HG03469 (cell line): ENCODE data around the gene PLXNA1.

Source experiments
- ATAC-seq: cut with Tn5 transposase; IDR thresholded peaks from one replicate; pipeline ENCODE4 v1.9.1; 2021; ENCODE audit warnings: mild to moderate bottlenecking, moderate library complexity, moderate number of reproducible peaks; ENCODE audit not compliant: unreplicated experiment

Gene PLXNA1

GRCh38 chr3:126985132-126985985 lies 2.4 kb downstream of the PLXNA1 start:
- no peak for ATAC-seq

DNA sequence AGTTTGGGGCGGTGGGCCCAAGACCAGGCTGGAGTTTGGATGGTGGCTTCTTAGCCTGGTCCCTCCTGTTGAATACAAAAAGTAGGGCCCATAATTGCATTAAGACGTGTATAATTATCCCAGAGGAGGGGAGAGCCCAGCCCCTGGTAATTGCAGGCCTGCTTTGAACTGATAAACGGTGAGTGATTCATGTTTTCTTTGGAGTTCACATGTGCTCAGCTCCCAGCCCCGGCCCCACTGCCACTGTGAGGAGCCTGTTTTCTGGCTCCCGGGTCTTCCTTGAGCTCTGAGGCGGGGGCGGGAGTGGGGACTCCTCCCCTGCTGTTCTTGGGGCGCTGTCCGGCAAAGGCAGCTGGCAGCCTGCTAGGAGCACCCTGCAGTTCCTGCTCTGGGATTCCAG lies 3.1 kb downstream of the PLXNA1 start:
- ATAC-seq, result no peak

- ATAC-seq, result no peak
Measured at GRCh38 chr3:126987129-126987528, 4.2 kb downstream of the PLXNA1 start.

GRCh38 chr3:126987596-126987995 lies 4.7 kb downstream of the PLXNA1 start:
- ATAC-seq, result no peak

DNA sequence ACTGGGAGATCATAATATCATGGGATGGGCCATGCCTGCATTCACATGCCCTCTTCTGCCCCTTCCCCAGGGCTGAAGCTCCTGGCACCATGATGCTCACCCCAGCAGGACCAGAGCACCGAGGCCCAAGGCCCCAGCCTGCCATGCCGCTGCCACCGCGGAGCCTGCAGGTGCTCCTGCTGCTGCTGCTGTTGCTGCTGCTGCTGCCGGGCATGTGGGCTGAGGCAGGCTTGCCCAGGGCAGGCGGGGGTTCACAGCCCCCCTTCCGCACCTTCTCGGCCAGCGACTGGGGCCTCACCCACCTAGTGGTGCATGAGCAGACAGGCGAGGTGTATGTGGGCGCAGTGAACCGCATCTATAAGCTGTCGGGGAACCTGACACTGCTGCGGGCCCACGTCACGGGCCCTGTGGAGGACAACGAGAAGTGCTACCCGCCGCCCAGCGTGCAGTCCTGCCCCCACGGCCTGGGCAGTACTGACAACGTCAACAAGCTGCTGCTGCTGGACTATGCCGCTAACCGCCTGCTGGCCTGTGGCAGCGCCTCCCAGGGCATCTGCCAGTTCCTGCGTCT lies 5.6 kb downstream of the PLXNA1 start:
- no peak for ATAC-seq

DNA sequence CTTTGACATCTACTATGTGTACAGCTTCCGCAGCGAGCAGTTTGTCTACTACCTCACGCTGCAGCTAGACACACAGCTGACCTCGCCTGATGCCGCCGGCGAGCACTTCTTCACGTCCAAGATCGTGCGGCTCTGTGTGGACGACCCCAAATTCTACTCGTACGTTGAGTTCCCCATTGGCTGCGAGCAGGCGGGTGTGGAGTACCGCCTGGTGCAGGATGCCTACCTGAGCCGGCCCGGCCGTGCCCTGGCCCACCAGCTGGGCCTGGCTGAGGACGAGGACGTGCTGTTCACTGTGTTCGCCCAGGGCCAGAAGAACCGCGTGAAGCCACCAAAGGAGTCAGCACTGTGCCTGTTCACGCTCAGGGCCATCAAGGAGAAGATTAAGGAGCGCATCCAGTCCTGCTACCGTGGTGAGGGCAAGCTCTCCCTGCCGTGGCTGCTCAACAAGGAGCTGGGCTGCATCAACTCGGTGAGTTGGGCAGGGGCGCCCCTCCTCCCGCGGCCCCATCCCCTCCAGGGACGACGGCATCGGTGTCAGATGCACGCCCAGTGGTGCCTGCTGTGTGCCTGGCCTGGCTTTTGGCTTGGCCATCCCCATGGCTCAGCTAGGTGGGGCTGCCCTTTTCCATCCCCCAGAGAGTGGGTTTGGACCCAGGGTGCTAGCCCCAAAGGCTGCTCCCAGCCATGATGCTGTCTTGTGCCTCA lies 6.6 kb downstream of the PLXNA1 start:
- no peak for ATAC-seq

GRCh38 chr3:126990024-126990700 lies 7.2 kb downstream of the PLXNA1 start:
- no peak for ATAC-seq

DNA sequence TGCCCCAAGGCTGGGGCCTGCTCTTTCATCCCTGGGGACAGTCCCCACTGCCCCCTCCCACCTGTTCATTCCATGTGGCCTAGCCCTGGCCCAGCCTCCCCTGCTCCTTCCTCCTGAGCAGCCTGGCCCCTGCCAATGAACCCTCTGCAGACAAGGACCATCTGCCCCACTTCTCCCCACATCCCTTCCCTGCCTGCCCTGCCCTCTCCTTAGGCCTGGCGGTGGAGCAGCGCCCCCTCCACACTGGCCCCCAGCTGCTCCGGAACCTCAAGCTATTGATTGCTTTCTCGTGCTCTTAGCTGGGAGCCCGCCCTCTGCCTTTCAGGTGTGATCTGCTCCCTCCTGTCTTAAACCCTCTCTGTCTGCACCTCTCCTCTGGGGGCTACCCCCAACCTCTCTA lies 8.0 kb downstream of the PLXNA1 start:
- no peak for ATAC-seq

DNA sequence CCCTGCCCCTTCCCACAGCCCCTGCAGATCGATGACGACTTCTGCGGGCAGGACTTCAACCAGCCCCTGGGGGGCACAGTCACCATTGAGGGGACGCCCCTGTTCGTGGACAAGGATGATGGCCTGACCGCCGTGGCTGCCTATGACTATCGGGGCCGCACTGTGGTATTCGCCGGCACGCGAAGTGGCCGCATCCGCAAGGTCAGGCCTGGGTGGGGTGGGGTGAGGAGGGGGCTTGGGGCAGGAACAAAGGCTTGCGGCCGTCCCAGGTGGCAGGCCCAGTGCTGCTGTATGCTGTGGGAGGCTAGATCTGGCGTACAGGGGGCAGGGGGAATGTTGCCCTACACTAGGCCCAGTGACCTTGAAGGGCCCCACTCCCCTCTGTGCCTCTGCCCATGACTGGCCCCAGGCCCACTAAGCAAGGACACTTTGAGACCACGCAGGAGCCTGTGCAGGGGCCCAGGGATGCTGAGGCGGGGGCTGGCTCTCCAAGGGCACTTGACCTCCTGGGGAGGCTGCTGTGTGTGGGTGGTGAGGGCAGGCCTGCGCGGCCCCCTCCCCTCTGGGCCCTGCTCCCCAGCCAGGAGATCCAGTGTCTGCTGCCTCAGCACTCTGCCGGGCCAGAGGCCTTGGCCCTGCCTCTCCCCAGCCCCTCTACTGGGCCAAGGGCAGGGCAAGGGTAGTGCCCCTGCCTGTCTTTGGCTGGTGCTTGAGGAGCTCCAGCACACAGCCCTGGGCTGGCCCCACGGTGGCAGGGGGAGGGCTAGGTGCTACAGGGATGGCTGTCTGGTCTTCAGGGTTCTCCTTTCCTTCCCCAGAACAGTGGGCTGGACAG lies 8.7 kb downstream of the PLXNA1 start:
- ATAC-seq, result no peak

DNA sequence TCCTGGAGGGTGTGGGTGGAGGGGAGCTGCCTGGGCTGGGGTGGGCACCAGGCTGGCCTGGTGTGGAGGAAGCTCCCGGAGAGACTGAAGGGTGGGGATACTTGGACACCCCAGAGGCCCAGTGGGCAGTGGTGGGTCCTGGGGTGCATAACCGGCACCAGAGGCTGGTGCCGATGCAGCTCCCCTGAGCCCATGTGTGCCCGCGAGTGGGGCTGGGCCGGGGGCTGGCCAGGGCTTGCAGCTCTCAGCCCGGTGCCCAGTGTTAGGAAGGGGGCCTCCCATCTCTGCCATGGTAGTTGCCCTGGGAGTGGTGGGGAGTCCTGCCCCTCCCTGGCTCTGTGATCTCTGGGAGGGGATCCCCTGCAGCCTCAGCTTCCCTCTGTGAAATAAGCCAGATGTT lies 9.3 kb downstream of the PLXNA1 start:
- ATAC-seq, result no peak

DNA sequence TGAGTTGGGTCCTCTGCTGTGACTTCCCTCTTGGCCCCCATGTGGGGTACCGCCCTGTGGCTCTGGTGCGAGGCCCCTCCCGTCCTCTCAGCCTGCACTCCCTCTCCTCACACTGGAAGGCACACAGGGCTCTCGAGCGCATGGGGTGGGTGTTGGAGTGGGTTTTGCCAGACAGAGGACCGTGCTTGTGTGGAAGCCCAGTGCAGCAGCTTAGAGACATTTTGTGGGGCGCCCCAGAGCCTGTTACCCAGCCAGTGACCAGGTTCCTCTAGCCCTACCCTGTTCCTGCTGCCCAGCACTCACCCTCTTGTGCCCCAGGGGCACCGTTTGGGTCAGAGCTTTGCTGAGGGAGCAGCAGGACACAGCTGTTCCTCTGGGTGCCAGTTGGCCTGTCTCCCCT lies 9.9 kb downstream of the PLXNA1 start:
- no peak for ATAC-seq

- ATAC-seq, result no peak
Measured at GRCh38 chr3:126993436-126993835, 10.5 kb downstream of the PLXNA1 start.

GRCh38 chr3:126994661-126995245 lies 11.8 kb downstream of the PLXNA1 start:
- no peak for ATAC-seq

DNA sequence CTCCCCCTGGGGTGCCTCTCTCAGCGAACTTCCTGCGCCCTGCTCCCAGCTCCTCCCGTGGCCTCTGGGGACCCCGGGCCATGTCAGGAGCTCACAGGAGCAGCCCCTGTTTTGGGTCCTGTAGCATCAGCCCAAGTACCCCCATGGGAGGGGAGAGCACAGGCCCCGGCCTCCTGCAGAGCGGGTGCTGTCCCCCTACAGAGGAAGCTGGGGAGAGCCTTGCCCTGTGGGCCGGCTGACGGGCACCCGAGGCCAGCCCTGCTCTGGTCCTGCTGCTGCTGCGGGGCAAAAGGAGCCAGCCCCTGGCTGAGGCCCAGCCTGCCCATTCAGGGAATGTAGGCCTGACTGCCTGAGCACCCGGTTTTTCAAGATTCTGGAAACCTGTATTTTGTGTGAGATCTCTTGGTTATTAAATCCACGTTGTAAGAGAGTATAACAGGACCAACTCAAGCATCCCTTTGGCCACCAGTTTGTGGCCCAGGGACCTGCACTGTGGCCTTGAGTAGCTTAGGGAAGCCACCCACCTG lies 12.4 kb downstream of the PLXNA1 start:
- ATAC-seq, result no peak

- ATAC-seq, result no peak
Measured at GRCh38 chr3:126995926-126996512, 13.1 kb downstream of the PLXNA1 start.

- no peak for ATAC-seq
Measured at GRCh38 chr3:126996905-126997304, 14.0 kb downstream of the PLXNA1 start.

GRCh38 chr3:126997455-126998038 lies 14.6 kb downstream of the PLXNA1 start:
- no peak for ATAC-seq

GRCh38 chr3:126998320-126998719 lies 15.4 kb downstream of the PLXNA1 start:
- no peak for ATAC-seq

DNA sequence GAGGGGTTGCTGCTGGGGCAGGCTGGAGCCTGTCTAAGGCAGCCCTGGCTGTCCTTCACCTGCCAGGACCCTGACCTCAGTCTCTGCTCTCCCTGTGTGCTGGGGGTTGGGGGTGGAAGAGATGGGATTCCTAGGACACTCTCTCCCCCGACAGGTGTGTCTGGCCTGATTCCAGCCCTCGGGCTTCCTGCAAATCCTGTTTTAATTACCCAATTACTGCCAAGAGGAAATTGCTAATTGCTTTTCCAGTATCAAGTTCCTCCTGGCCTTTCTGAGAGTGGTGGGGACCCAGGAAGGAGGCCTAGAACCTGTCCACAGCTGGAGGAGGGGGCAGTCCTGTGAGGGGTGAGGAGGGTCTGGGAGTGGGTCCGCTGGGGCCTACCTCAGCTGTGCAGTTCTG lies 15.8 kb downstream of the PLXNA1 start:
- ATAC-seq, result no peak
